ENCODE results near the gene BHLHA15. TPM values are rescaled to one million over a fixed set of nuclear protein-coding genes. Genes with fewer than 3 reads are reported as not detected.
A peak's percentile ranks its signal among the peaks of the same experiment; 100 is the strongest.

The BHLHA15 gene
- total RNA-seq, 1 donor from 2014 or later: 0.20 TPM

- no peak for DNase-seq (ENCODE audit: low read depth in 2 of 2)
Observed at GRCh38 chr7:98187138-98187502, 24.1 kb upstream of the BHLHA15 start.

GRCh38 chr7:98189559-98189958 is 21.7 kb upstream of the BHLHA15 start:
- DNase-seq (ENCODE audit: low read depth in 2 of 2): peak in 1 of 2 donors; percentile 29

DNA sequence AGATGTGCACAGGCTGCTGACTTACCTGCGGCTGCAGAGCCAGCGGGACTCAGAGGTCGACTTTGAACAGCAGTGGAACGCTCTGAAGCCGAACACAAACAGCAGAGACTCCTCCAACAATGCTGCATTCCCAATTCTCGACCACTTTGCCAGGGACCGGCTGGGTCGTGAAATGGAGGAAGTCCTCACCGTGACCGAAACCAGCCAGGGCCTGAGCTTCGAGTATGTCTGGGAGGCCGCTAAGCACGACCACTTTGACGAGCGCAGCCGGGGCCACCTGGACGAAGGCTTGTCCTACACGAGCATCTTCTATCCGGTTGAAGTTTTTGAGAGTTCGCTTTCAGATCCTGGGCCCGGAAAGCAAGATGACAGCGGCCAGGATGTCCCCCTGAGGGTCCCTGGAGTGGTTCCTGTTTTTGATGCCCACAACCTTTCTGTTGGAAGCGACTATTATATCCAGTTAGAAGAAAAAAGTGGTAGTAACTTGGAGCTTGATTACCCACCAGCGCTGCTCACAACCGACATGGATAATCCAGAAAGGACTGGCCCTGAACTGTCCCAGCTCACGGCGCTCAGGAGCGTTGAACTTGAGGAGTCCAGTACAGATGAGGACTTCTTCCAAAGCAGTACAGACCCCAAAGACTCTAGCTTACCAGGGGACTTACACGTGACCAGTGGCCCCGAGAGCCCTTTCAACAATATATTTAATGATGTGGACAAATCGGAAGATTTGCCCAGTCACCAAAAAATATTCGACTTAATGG is 19.4 kb upstream of the BHLHA15 start:
- DNase-seq (ENCODE audit: low read depth in 2 of 2): no peak

- DNase-seq (ENCODE audit: low read depth in 2 of 2): no peak
Observed at GRCh38 chr7:98192781-98193457, 18.3 kb upstream of the BHLHA15 start.

DNA sequence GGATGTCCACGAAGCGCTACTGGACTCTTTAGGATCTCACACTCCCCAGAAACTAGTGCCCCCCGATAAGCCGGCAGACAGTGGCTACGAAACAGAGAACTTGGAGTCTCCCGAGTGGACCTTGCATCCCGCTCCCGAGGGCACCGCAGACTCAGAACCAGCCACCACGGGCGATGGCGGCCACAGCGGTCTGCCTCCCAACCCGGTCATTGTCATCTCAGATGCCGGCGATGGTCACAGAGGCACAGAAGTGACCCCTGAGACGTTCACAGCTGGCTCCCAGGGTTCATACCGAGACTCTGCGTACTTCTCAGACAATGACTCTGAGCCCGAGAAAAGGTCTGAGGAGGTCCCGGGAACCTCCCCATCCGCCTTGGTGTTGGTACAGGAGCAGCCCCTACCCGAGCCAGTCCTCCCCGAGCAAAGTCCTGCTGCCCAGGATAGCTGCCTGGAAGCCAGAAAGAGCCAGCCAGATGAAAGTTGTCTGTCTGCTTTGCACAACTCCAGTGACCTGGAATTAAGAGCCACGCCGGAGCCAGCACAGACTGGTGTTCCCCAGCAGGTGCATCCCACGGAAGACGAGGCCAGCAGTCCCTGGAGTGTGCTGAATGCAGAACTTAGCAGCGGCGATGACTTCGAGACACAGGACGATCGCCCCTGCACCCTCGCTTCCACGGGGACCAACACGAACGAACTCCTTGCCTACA is 17.6 kb upstream of the BHLHA15 start:
- DNase-seq (ENCODE audit: low read depth in 2 of 2): no peak

GRCh38 chr7:98194186-98194585 is 17.1 kb upstream of the BHLHA15 start:
- no peak for DNase-seq (ENCODE audit: low read depth in 2 of 2)

- DNase-seq (ENCODE audit: low read depth in 2 of 2): no peak
Observed at GRCh38 chr7:98194672-98195457, 16.4 kb upstream of the BHLHA15 start.

DNA sequence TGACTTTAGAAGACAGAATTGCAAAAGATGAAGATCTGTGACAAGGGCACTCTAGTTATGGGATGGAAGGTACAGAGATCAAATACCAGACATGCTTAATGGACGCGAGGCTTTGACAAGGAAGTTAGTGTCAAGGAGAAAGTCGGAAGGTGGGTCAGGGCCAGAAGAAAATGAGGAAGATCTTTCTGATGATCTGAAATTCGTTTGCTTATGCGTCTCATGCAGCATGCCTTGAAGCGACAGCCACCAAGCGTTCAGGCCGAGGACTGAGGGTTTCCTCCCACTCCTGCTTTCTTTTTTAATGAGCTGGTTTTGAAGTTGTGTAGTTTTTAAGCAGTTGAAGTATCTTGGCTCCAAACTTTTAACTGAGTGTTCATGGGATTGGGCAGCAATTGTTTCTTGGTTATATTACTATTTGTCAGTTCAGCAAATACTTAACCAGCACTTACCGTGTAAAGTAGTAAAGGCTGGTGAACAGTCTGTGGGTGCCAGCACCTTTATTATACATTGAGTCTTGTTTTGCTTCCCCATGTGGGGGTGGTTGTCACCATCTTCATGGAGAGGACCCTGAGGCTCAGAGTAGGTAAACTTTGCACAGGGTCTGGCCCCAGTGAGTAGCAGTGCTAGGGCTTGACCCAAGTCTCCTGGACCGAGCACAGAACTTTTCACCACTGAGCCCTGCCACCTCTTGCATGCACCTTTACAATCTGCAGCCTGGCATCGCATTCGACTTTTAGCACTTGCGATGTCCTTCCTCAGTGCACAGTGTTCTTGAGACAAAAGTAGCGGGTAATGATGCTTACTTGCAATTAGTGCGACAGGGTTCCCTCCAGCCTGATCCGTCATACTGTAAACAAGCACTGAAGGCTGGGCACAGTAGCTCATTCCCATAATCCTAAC is 14.3 kb upstream of the BHLHA15 start:
- no peak for DNase-seq (ENCODE audit: low read depth in 2 of 2)

GRCh38 chr7:98199131-98199530 is 12.1 kb upstream of the BHLHA15 start:
- no peak for DNase-seq (ENCODE audit: low read depth in 2 of 2)

DNA sequence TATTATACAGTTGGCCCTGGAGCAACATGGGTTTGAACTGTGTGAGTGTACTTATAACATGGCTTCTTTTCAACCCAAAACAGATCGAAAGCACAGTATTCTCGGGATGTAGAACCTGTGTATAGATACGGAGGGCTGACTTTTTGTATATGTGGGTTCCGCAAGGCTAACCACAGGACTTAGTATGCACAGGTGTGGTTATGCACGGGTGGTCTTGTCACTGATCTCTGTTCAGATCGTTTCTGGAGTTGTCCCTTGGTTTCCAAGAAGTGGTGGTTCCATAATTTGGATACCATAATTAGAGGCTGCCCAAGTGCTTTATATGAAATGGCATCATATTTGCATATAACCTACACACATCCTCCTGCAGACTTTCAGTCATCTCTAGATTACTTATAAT is 10.9 kb upstream of the BHLHA15 start:
- DNase-seq (ENCODE audit: low read depth in 2 of 2): no peak

DNA sequence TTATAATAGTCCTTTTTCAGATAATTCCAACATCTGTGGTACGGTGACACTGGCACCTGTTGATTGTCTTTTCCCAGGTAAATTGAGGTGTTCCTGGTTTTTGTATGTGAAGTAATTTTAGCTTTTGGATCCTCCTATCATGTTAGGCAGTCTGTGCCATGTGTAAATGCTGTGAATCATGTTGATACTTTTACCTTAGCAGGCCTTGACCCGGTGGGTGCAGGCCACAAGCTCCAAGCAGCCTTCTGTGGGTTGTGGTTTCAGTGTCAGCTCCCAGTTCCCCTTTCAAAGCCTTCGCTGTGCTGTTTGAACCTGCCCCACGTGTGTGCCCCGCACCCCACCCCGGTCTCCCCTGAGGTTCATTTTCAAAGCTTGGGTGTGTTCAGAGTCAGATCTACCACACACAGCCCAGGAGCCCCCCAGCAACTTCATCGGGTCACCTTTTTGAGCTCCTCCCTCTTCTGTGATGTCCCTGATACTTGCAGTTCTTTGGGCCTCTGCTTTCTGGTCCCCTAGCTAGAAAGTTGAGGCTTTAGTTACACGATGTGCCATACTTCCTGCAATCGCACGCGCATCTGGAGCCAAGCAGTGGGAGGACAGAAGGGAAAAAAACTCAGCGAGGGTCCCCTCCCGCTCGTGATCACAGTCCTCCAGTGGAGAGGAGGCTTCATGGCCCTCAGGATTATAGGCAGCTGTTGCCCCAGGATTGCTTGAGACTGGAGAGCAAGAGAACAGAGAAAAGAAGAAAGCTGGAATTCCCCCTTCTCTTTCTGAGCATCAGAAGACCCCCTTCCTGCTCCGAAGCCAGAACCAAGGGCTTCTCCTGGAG is 8.7 kb upstream of the BHLHA15 start:
- no peak for DNase-seq (ENCODE audit: low read depth in 2 of 2)

DNA sequence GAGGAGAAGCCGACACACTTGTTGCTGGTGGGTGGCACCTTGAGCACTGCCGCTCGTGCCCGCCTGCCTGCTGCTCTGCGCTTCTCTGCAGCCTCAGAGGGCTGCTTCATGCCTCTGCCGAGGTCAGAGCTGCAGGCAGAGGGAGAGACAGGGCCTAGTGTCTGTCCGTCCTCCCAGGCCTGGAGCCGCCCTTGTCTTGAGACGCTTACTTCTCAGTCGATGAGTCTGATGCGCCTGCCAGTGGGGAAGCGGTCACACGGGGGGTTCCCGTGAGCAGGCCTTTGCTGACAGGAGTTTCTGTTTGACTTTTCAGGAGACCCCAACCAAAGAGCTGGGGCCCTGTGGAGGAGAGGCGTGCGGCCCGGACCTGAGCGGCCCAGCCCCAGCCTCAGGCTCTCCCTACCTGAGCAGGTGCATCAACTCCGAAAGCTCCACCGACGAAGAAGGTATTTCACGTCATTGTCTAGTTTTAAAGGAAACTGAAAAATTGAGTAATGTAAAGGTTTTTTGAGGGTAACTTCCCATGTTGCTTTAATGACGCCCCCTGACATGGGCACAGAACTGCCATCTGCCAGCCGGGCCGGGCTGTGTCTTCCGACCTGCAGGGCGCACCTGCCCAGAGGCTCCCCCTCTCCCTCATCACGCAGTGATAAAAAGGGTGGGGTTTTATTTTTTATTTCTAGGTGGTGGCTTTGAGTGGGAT is 7.8 kb upstream of the BHLHA15 start:
- no peak for DNase-seq (ENCODE audit: low read depth in 2 of 2)

- no peak for DNase-seq (ENCODE audit: low read depth in 2 of 2)
Observed at GRCh38 chr7:98203964-98204605, 7.2 kb upstream of the BHLHA15 start.

DNA sequence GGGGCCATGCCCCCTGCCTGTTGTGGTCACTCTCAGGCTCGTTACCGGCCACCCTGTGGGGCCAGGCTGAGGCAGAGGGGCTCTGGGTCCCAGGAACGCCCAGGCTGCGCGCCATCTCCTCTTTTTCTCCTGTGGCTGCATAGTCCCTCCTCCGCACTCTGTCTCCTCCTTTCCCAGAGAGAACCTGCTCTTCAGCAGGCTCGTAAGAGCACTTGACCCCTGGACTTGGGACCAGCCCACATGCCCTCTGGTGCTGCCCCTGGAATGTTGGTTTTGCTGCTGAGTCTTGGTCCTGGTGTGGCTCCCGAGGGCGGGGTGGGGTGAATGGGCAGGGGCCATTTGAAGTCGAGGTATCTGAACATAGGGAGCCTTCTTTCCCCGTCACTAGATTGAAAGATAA is 6.6 kb upstream of the BHLHA15 start:
- no peak for DNase-seq (ENCODE audit: low read depth in 2 of 2)

DNA sequence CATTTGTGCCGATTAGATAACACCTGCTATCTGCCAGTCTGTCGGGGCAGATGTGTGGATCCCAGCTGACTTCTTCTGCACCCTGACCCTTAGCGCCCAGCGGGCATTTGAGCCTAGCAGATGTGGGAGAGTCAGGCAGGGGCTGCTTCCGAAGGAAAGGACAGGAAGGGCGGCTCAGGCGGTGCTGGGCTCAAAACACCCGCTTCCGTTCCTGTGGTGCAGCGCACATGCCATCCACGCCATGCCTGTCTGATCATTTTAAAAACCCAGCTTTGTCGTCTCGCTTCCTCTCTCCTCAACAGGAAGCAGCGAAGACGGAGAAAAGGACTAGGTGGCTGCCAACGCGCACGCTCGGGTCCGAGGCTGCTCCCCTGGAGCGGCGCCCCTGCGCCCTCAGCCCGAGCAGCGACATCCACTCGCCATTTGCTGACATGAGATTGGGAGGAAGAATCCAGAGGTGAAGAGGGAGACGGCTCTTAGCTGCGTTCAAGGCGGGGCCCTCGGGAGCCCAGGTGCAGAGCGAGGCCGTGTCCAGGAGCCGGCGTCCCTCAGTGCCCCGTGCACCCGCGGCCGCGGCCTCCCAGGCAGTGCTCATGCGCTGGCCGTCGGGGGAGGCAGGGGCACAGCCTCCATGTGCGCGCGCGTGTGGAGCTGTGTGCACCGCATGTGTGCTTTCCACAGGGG is 5.9 kb upstream of the BHLHA15 start:
- DNase-seq (ENCODE audit: low read depth in 2 of 2): no peak

GRCh38 chr7:98206451-98207330 is 4.5 kb upstream of the BHLHA15 start:
- DNase-seq (ENCODE audit: low read depth in 2 of 2): no peak
